WTC11 (cell line): ENCODE results near the gene PSKH1. TPM values are rescaled to one million over a fixed set of nuclear protein-coding genes. Genes with fewer than 3 reads are reported as not detected.
"Not testable (repeated sequence)": the region's sequence is repeated elsewhere in the genome, so short reads cannot be mapped to it uniquely, and the experiment has no call there.

ENCODE experiments used
- ATAC-seq: fragments of 200-7000 bp; cut with Tn5 transposase; 2 replicates; pipeline ENCODE4 v1.10.0; 2021; ENCODE audit warnings: mild to moderate bottlenecking, moderate library complexity
- CTCF ChIA-PET: fragments of 300-600 bp; sonication (Branson Sonifier 250); formaldehyde crosslinking; loops from one replicate; lab custom pipeline; 2021; ENCODE audit warnings: antibody characterized with exemption; lab: Charles Lee
- POLR2A ChIA-PET: fragments of 350-600 bp; sonication (Branson Sonifier 250); formaldehyde crosslinking; loops from one replicate; lab custom pipeline; 2021; ENCODE audit warnings: antibody characterized with exemption; lab: Charles Lee
- DNase-seq: peaks from one replicate; pipeline ENCODE4 v3.0.0; 2021; ENCODE audit warnings: low spot score
- H3K27ac Mint-ChIP-seq: 2 replicates; pipeline ENCODE4 v1.8.0; 2021; ENCODE audit warnings: mixed read lengths
- H3K27me3 Mint-ChIP-seq: 2 replicates; pipeline ENCODE4 v1.8.0; 2021; ENCODE audit warnings: low read depth, mild to moderate bottlenecking, moderate library complexity, mixed read lengths
- H3K36me3 Mint-ChIP-seq: 2 replicates; pipeline ENCODE4 v1.8.0; 2021; ENCODE audit warnings: mixed read lengths
- H3K4me1 Mint-ChIP-seq: 2 replicates; pipeline ENCODE4 v1.8.0; 2022; ENCODE audit warnings: mixed read lengths
- H3K4me3 Mint-ChIP-seq: 2 replicates; pipeline ENCODE4 v1.8.0; 2021; ENCODE audit warnings: mild to moderate bottlenecking, moderate library complexity, mixed read lengths
- H3K9me3 Mint-ChIP-seq: 2 replicates; pipeline ENCODE4 v1.8.0; 2021; ENCODE audit warnings: mixed read lengths
- CBFB ChIP-seq: sonication (generic); formaldehyde crosslinking; IDR thresholded peaks from 2 replicates; pipeline ENCODE4 v1.8.1; 2022; ENCODE audit warnings: mild to moderate bottlenecking, low read depth, missing genetic modification reagents
- CDX4 ChIP-seq: fragments of 250-450 bp; sonication (Bioruptor Pico); IDR thresholded peaks from 2 replicates; pipeline ENCODE4 v1.9.0; 2021; ENCODE audit warnings: moderate library complexity, mild to moderate bottlenecking, inconsistent platforms, borderline replicate concordance
- CTCF ChIP-seq: fragments of 200-600 bp; IDR thresholded peaks from 2 replicates; pipeline ENCODE4 v1.8.0; 2022; ENCODE audit warnings: antibody characterized with exemption
- GTF2I ChIP-seq: fragments of 250-450 bp; sonication (Bioruptor Pico); conservative IDR thresholded peaks from 2 replicates; pipeline ENCODE4 v1.4.0; 2021; ENCODE audit warnings: mild to moderate bottlenecking
- HMGA2 ChIP-seq: fragments of 250-450 bp; sonication (Bioruptor Pico); IDR thresholded peaks from 2 replicates; pipeline ENCODE4 v1.4.0; 2021; ENCODE audit warnings: mild to moderate bottlenecking, moderate library complexity
- KAT7 ChIP-seq: sonication (generic); formaldehyde crosslinking; IDR thresholded peaks from 2 replicates; pipeline ENCODE4 v1.8.1; 2023; ENCODE audit warnings: missing genetic modification reagents, mild to moderate bottlenecking, borderline replicate concordance
- NFATC4 ChIP-seq: fragments of 250-450 bp; sonication (Bioruptor Pico); IDR thresholded peaks from 2 replicates; pipeline ENCODE4 v1.9.0; 2021; ENCODE audit warnings: mild to moderate bottlenecking
- NR3C1 ChIP-seq: sonication (generic); formaldehyde crosslinking; conservative IDR thresholded peaks from 2 replicates; pipeline ENCODE4 v1.8.1; 2023; ENCODE audit warnings: low read depth, mild to moderate bottlenecking, missing genetic modification reagents
- PRRX2 ChIP-seq: fragments of 250-450 bp; sonication (Bioruptor Pico); IDR thresholded peaks from 2 replicates; pipeline ENCODE4 v1.8.0; 2021; ENCODE audit warnings: mild to moderate bottlenecking
- ZNF281 ChIP-seq: sonication (generic); formaldehyde crosslinking; IDR thresholded peaks from 2 replicates; pipeline ENCODE4 v1.8.0; 2023; ENCODE audit warnings: mild to moderate bottlenecking, missing genetic modification reagents
- ZNF671 ChIP-seq: fragments of 250-450 bp; sonication (Bioruptor Pico); IDR thresholded peaks from 2 replicates; pipeline ENCODE4 v1.8.0; 2021; ENCODE audit warnings: mild to moderate bottlenecking
- total RNA-seq: library from RNA; stranded (reverse); gene quantifications from 3 replicates; pipeline ENCODE4 v1.2.3, GENCODE V29; 2021
- TF ChIP-seq, protein P1 (sequence below): sonication (generic); formaldehyde crosslinking; conservative IDR thresholded peaks from 2 replicates; pipeline ENCODE4 v1.8.1; 2023; ENCODE audit warnings: mild to moderate bottlenecking, low read depth, missing genetic modification reagents, moderate library complexity
- TF ChIP-seq, protein P2 (sequence below): sonication (generic); formaldehyde crosslinking; IDR thresholded peaks from 2 replicates; pipeline ENCODE4 v1.8.1; 2023; ENCODE audit warnings: mild to moderate bottlenecking, missing genetic modification reagents, moderate library complexity

Gene PSKH1
- total RNA-seq, 1 experiment from 2014 or later, result 32.6 TPM

- Mint-ChIP-seq H3K9me3 (no peaks in the 10 kb centered on the region), H3K27me3 (no peaks in the 10 kb centered on the region), H3K4me1 (peaks cover 9% of the 10 kb centered on the region)
- TF ChIP-seq HMGA2 (CRISPR knock-in tag) (no peak), CDX4 (no peak), NR3C1 (CRISPR knock-in tag) (no peak), ZNF281 (CRISPR knock-in tag) (no peak), GTF2I (no peak)
- TF ChIP-seq, protein P1, sequence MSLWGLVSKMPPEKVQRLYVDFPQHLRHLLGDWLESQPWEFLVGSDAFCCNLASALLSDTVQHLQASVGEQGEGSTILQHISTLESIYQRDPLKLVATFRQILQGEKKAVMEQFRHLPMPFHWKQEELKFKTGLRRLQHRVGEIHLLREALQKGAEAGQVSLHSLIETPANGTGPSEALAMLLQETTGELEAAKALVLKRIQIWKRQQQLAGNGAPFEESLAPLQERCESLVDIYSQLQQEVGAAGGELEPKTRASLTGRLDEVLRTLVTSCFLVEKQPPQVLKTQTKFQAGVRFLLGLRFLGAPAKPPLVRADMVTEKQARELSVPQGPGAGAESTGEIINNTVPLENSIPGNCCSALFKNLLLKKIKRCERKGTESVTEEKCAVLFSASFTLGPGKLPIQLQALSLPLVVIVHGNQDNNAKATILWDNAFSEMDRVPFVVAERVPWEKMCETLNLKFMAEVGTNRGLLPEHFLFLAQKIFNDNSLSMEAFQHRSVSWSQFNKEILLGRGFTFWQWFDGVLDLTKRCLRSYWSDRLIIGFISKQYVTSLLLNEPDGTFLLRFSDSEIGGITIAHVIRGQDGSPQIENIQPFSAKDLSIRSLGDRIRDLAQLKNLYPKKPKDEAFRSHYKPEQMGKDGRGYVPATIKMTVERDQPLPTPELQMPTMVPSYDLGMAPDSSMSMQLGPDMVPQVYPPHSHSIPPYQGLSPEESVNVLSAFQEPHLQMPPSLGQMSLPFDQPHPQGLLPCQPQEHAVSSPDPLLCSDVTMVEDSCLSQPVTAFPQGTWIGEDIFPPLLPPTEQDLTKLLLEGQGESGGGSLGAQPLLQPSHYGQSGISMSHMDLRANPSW (CRISPR knock-in tag), result no peak
- TF ChIP-seq, protein P2, sequence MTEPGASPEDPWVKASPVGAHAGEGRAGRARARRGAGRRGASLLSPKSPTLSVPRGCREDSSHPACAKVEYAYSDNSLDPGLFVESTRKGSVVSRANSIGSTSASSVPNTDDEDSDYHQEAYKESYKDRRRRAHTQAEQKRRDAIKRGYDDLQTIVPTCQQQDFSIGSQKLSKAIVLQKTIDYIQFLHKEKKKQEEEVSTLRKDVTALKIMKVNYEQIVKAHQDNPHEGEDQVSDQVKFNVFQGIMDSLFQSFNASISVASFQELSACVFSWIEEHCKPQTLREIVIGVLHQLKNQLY (CRISPR knock-in tag), result no peak
- TF ChIP-seq, all 79 proteins: peak for 0
- Mint-ChIP-seq H3K27ac (peak overlapping the region; percentile 55), H3K4me3 (no peak overlapping the region), H3K36me3 (peaks cover 40% of the 10 kb centered on the region)
- CTCF ChIA-PET, result interaction anchor here (0.6 to 2.7 kb wide), 8 partner anchors 19 to 190 kb away, joined by 3 to 15 read pairs (median 8); partner anchors contain the start of genes GFOD2 and NRN1L
- peak; percentile 28 for ATAC-seq
- POLR2A ChIA-PET, result no interaction called here
- DNase-seq, result no peak
These were observed 30.2 kb upstream of the PSKH1 start for GRCh38 chr16:67862623-67863583.

DNA sequence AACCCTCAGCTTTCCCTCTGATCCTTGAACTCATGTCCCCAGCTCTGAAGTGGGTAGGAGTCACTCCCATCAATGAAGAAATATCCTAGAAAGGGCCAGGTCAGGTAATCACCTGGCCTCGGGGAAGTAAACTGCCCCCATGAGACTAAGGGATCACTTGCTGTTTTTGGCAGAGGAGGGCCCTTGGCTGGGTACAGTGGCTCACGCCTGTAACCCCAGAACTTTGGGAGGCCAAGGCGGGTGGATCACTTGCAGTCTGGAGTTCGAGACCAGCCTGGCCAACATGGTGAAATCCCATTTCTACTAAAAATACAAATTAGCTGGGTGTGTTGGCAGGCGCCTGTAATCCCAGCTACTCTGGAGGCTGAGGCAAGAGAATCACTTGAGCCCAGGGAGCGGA is 29.0 kb upstream of the PSKH1 start:
- POLR2A ChIA-PET, H3K4me1 Mint-ChIP-seq, H3K9me3 Mint-ChIP-seq, ATAC-seq, DNase-seq, H3K27me3 Mint-ChIP-seq, H3K27ac Mint-ChIP-seq, H3K4me3 Mint-ChIP-seq: not testable (repeated sequence)
- CTCF ChIA-PET, result interaction anchor here (0.6 to 2.6 kb wide), 5 partner anchors 20 to 50 kb away, joined by 3 to 15 read pairs (median 9); partner anchors contain the start of gene NRN1L
- peaks cover 41% of the 10 kb centered on the region for H3K36me3 Mint-ChIP-seq

DNA sequence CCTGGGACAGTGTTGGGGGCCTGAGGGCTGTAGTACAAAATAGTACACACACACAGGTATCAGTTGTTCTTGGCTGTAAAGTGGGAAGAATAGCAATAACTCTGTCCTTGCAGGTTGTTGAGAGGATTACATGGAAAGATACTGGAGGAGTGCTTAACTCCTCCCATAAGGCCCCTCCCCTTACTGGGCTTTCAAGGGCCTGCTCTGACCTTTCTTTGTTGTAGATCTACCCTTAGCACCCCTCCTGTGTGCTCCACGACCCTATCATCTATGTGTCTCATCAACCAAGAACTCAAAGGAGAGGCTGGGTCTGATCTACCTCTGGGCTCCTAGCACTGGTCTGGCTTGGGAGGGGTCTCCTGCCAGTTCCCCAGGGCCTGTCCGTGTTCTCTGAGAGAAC is 28.5 kb upstream of the PSKH1 start:
- DNase-seq, result no peak
- Mint-ChIP-seq H3K4me1 (peaks cover 4% of the 10 kb centered on the region; the same call in 1 of the 2 replicates), H3K36me3 (peaks cover 41% of the 10 kb centered on the region), H3K27ac (peak overlapping the region; percentile 89), H3K4me3 (no peak overlapping the region), H3K27me3 (no peaks in the 10 kb centered on the region), H3K9me3 (no peaks in the 10 kb centered on the region)
- CTCF ChIA-PET, result interaction anchor here (1.0 to 3.0 kb wide), 10 partner anchors 20 to 201 kb away, joined by 3 to 56 read pairs (median 8); partner anchors contain the start of genes NRN1L, RANBP10 and TSNAXIP1
- TF ChIP-seq CBFB (CRISPR knock-in tag) (no peak), NFATC4 (CRISPR knock-in tag) (no peak), CTCF (no peak), PRRX2 (CRISPR knock-in tag) (no peak), KAT7 (CRISPR knock-in tag) (no peak), ZNF671 (CRISPR knock-in tag) (no peak)
- no peak for ATAC-seq
- POLR2A ChIA-PET, result no interaction called here
